Measurements from ENCODE around the gene BPIFB4.

The BPIFB4 gene

DNA sequence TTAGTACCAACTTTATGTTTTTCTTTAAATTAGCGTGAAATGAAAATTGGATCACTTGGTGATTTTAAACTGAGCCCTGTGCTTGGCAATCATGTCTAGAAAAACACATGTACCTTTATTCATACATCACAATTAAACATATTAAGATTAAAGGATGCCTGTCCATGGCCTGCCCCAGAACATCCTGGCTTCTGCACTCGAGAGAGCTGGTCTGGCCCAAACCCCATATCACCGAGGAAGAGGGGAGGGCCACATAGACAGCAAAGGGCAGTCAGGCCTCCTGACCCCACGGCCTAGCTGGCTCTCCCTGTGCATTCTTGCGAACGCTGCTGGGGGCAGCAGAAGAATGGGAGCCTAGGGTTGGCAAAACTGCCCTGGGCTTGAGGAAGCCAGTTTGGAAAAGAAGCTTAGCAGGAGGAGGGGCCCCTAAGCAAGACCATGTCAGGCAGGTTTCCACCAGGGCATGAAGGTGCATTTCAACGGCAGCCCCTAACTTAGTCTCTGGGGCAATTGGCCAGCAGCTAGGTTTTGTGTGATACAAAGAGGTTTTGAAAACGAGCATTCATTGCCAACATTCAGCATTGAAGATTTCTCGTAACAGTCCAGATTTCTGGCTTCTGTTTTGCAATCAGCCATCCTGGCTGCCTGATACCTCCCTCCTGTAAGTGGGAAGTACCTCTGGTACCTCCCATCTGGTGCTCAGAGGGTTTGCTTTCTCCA lies 17.2 kb upstream of the BPIFB4 start:
- DNase-seq, result no peak

DNA sequence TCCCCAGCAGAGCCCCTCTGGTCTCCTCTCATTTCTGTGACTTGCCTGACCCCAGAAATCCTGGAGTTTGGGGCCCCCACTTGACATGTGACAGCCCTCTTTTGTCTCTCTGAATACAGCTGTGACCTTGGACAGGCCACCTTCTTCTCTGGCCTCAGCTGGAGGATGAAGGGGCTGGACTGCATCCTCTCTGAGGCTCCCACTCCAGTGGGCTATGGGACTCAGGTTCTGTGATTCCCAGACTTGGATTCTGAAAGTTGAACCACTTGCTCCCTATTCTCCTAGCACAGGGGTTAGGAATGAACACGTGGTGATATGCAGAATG lies 16.7 kb upstream of the BPIFB4 start:
- DNase-seq, result no peak

DNA sequence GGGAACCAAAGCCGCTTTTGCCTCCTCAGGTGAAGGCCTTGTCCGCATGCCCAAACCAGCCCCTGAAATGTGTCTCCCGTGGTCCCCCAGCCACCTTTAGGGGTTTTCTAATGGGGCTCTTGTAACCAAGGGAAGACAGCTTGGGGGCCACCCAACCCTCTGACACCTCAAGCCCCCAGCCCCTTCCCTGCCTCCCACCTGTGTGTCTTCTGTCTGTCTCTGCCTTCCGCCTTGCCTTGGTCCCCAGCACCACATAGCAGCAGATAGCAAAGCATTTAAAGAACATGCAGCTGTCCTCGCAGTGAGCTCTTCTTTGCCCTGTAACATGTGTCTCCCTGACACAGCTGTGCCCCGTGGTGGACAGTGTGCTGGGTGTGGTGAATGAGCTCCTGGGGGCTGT lies 16.2 kb upstream of the BPIFB4 start:
- DNase-seq, result no peak

DNA sequence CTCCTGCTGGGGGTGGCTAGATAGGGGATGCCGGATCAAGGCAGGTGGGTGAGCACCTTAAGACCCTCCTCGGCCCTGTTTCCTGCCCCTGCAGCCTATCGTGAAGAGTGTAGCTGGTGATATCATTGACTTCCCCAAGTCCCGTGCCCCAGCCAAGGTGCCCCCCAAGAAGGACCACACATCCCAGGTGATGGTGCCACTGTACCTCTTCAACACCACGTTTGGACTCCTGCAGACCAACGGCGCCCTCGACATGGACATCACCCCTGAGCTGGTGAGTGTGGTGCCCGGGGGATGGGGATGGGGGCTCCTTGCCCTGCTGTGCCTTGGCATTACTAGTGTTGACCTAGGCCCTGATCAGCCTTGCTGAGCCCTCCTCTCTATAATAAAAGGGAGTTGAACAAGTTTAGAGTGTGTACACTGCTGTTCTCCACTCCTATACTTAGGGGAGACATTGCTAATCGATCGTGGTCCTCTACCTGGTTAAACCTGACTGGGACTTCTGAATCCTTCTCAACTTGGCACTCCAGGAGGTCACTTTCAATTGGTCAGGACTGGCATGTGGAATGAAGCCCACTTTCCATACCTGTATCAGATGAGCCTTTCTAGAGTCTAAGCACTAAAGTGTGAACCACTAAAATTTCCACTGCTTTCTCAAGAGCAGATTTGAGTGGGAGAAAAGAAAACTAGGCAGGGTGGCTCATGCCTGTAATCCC lies 14.7 kb upstream of the BPIFB4 start:
- no peak for DNase-seq

DNA sequence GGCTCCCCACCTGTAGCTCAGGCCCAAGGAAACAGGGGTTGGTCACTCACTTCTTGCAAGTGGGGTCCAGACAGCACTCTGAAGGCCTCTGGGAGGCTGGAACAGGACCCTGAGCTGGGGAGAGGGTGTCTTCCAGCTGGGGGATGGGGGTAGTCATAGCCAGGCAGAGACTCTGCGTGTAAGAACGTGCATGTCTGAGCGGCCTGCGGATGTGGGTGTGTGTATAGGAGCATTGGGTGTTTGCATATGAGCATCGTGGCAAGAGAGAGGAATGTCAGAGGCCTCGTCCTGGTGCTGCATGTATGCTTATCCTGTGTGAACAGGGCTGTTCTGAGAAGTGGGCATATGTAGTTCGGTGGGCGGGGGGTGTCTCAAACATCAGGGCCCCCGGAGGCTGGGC lies 13.7 kb upstream of the BPIFB4 start:
- DNase-seq, result no peak

DNA sequence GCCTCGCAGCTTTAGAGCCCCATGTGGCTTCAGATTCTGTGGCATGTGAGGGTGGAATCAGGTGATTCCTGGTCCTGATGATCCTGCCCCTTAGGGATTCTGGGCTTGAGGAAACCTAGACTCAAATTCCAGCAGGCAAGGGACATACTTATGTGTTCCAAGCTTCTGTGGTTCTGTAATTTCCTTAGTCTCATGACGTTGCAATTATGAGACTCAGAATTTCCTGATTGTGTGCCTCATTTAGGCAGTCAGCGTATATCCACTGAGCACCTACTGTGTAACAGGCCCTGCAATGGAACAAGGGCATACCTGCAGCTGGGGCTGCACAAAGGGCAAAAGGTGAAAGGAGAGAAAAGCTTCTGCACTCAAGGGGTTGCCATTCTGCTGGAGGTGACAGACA lies 11.6 kb upstream of the BPIFB4 start:
- no peak for DNase-seq

DNA sequence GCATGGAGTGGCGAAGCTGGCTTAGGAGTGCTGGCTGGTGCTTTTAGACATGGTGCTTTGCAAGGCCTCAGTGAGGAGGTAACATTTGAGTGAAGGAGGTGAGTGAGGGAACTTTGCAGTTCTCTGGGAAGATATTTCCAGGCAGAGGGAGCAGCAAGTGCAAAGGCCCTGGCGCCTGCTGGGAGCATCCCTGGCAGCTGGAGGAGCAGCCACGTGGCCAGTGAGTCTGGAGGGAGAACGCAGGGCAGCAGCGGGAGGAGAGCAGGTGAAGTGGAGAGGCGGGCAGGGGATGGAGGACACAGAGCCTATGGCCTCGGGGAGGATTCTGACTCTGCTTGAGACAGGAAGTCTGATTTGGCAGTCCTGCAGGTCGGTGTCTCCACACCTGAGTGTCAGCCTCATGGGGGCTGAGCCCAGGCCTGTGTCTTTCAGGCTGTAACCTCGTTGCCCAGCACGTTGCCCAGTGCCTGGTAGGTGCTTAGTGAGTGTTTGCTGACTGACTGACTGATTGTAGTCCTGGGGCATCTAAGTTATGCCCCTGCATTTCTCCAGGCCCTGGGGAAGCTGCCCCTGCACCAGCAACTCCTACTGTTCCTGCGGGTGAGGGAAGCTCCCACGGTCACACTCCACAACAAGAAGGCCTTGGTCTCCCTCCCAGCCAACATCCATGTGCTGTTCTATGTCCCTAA lies 11.0 kb upstream of the BPIFB4 start:
- DNase-seq, result no peak

DNA sequence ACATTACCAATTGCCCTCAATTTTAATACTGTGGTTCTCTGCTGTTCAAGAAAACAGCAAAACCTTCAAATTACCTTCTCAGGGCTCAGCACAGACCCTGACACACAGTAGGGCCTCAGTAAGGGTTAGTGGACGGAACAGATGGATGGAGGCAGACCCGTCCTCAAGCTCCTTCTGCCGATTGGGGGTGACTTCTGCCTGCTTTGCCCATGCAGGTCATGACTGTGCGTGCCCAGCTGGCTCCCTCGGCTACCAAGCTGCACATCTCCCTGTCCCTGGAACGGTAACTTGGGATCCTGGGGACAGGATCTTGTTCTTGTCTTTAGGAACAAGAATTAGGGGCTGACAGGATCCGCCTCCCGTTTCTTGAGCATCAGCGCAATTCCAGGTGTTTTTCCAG lies 9.8 kb upstream of the BPIFB4 start:
- no peak for DNase-seq

DNA sequence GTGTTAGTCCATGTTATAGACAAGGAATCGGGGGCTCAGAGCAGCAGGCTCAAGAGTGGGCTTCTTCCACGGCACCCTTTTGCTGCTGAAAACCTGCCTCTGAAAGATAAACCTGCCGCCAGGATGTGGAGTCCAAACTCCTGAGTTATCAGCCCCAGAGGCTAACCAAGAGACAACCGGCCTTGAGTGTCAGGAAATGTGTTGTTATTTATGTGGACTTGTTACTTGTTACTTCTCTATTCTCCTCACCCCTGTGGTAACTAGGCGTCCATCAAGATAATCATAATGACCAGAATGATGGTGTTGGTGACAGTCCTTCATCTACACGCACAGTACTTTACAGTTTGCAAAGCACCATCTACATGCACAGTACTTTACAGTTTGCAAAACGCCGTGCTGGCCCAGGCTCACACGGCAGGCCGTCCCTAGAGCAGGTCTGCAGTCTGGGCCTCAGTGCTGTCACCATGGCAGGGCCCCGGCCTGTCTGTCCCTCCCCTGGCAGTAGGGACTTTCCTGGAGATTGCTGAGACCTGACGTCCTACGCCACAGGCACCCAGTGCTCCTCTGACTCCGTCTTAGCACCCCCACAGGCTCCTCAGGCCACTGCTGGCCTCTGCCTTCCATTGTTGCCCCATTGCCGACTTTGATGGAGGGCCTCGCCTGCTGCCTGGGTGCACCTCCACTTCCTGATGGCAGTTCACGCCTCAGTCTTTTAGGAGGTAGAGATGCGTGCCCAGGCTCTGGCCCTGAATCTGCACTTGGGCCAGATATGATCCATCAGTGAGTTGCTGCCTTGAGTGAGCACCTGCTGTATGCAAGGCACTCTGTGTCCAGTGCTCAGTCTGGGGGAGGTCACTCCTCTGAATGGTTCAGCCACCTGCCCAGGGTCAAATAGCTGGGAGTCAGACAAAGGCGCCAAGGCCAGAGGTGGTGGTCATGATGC lies 9.1 kb upstream of the BPIFB4 start:
- no peak for DNase-seq

DNA sequence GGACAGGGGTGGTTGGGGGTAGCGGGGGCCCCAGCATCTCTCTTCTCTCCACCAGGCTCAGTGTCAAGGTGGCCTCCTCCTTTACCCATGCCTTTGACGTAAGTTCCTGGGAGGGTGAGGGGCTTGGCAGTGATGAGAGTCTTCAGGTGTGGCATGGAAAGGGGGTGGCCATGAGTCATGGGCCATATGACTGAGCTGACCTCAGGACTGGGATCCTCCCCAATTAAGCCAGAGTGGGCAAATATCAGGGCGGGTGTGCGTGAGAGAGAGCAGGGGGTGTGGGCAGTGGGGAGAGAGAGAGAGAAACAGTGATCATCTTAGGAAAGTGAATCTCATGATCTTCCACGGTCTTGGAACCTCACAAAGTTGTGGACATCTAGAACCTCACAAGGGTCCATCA lies 8.2 kb upstream of the BPIFB4 start:
- no peak for DNase-seq

DNA sequence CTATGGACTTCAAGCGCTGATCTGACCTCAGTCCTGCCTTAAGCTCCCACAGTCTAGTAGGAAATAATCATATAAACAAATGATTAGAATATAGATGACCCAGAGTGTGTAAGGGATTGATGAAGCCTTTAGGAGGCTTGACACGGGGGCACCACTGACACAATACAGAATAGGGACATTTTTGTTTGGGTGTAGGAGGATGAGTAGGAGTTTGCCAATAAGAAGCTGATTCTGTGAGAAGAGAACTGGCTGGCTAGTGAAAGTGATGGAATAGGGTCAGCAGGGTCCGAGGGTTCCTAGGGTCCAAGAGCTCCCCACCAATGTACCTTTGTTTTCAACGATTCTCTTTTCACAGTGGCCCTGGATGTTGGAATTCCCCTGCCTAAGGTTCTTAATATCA lies 7.1 kb upstream of the BPIFB4 start:
- no peak for DNase-seq

DNA sequence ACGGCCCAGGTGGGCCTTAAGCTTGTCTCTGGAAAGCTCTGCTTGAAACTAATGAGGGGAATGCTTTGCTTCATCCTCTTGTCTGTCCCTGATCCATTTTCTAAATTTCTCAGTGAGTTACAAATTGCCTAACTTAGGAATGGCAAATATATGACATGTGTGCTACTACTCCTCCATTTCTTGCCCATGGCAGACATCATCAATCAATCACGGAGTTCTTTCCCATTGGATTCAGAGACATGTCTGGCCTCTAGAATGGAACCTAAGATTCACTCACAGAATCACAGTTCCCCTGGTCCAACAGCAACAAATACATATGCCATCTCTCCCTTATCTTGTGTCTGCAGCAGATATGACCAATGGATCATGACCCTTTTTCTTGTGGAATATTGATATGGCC lies 6.6 kb upstream of the BPIFB4 start:
- DNase-seq, result no peak

DNA sequence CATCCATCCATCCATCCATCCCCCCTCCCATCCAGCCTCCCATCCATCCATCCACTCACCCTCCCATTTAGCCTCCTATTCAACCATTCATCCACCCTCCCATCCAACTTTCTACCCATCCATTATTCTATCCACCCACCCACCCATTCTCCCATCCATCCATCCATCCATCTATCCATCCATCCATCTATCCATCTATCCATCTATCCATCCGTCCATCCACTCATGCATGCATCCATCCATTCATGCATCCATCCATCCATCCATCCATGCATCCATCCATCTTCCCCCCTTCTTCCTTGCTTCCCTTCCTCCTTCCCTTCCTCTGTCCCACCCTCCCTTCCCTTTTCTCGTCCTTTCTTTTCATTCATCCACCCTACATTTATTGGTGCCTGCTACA lies 4.8 kb upstream of the BPIFB4 start:
- no peak for DNase-seq

DNA sequence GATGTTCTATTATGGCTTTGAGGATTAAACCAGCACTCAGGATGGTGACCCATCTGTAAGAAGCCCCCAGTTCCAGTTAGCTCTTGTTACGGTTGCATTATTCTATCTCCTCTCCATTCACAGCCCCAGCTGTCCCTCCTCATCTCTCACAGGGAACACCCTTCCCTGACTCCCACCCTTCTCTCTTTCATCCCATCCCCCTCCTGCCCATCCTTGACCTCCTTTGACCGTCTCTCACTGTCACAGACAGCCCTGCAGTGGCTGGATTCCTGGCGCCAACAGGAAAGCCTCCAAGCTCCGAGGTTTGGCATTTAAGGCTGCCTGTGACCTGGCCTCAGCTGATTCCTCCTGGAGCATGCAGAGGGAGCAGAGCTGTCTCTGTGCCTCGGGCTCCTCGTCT lies 4.2 kb upstream of the BPIFB4 start:
- no peak for DNase-seq

DNA sequence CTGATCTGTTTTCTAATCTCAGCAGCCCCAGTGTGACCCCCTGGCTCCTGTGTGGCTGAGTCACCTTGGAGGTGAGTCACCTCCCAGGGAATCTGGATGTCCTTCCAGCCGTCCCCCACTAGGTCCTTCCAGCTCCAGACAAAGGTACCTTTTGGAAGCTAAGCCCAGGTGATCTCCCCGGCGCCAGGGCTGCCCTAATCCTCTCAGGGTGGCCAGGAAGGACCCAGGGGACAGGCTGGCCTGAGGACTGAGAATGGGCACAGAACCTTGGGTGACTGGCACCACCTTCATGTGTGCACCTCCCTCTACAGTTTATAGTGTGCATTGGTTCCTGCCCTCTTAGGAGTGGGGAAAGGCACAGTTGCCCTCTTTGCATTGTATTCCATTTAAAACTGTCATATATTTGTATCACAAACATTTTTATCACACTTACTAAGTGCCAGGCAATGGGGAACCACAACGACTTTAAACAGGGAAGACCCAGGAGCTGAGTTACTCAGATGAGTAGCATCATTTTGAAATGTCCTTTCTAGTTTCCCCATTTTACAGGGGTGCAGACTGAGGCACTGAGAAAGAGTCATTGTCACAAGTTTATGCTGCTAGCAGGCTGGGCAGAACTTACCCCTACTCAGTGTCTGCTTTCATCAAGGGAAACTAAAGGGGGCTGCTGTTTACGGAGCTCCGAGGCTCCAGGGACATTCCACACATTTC lies 2.6 kb upstream of the BPIFB4 start:
- DNase-seq, result no peak

DNA sequence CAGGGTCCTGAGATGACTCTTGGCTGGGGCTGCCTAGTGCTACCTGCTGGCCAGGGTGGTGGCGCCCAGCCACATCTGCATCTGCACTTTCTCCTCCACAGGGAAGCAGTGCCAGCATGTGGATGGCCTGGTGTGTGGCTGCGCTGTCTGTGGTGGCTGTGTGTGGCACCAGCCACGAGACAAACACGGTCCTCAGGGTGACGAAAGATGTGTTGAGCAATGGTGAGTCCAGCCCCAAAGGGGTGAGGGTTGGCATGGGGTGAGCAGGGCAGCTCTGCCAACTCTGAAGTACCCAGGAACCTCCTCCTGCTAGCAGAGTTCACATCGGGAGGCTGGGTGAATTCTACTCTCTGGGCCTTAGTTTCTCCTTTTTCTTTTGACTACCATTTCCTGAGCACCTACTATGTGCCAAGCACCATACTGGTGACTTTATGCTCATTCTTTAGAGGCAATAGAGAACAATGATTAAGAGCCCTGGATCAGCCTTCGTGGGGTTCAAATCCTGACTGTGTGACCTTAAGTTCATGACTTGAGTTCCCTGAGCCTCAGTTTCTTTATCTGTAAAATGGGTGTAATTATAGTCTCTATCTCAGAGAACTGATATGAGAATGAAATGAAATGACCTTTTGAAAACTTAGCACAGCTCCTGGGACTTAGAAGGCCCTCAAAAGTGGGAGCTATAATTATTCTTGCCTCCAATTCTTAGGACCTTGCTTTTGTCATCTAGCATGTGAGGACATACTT lies 2.1 kb downstream of the BPIFB4 start:
- DNase-seq, result no peak

DNA sequence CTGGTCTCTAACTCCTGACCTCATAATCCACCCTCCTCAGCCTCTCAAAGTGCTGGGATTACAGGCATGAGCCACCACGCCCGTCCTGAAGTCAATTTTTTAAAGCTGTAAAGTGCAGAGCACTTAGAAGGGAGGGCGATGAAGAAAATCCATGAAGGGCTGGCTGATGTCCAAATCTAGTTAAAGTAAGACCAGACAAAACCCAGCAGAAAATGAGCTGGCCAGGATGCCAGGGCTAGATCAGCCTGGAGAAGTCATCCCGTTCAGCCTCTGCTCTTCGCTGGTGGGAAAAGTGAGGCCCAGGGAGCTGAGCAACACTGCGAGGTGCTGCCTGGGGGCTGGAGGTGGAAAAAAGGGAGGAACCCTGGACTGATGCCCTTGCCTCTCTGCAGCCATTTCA lies 3.1 kb downstream of the BPIFB4 start:
- no peak for DNase-seq

DNA sequence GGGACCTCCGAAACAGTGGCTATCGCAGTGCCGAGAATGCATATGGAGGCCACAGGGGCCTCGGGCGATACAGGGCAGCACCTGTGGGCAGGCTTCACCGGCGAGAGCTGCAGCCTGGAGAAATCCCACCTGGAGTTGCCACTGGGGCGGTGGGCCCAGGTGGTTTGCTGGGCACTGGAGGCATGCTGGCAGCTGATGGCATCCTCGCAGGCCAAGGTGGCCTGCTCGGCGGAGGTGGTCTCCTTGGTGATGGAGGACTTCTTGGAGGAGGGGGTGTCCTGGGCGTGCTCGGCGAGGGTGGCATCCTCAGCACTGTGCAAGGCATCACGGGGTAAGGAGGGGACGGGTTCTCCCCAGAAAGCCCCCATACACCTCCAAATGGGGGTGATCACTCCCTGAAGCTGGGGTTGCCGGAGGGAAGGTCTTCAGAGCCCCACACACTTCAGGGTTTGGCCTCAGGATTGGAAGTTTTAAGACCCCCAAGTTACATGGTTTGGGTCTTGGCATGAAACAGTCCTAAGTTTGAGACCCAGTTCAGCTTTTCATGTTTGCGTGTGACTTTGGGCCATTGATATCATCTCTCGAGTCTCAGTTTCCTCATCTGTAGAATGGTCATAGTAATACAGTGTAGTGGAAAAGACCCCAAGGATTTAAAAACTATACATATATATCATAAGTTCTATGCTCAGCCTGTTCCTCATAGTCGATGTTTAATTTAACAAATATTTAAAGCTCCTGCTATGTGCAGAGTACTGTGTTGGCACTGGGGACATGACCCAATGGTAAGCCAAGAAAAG lies 4.3 kb downstream of the BPIFB4 start:
- DNase-seq, result no peak

DNA sequence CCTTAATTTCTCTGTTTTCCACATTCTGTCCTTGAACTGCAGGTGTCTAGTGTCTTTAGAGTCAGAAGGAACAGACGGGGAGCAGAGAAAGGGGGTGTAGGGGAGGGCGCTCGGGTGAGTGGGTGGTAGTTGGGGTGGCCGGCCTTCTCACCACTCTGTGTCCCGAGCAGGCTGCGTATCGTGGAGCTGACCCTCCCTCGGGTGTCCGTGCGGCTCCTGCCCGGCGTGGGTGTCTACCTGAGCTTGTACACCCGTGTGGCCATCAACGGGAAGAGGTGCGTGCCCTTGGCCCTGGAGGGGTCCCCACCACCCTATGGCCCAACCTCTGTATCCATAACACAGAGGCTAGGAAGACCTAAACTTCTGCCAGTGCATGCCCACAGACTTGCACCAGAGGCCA lies 5.3 kb downstream of the BPIFB4 start:
- no peak for DNase-seq

DNA sequence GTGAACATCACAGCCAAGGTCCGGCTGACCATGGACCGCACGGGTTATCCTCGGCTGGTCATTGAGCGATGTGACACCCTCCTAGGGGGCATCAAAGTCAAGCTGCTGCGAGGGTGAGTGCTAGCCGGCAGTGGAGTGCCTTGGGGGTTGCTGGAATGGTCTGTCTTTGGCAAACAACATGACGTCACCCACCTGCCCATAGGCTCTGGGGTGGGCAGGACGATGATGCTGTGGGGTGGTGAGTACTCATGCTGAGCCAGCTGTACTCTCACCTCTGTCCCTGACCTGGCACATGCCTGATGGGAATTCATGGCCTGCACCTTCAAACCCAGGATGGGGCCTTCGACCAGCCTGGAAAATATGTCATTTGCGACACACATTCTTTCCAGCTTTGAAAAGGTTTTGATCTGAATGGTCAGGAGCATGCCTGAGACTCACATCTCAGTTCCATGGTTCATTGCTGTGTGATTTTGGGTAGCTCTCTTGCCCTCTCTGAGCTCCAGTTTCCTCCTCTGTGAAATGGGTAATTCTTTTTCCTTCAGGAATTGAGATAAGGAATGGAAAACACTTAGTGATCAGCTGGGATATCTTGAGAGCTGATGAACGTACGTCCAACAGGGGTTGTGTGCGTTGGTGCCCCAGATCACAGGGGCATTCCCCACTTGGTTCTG lies 6.7 kb downstream of the BPIFB4 start:
- no peak for DNase-seq
